ACC112 (cell line): Measurements from ENCODE around the gene DSTN.

Experiments used
- H2AFZ ChIP-seq: fragments of 200-600 bp; sonication (generic); one replicate; pipeline ENCODE4 v1.6.0; 2017; ENCODE audit warnings: antibody characterized with exemption, low read length; ENCODE audit not compliant: unreplicated experiment
- H3K27ac ChIP-seq: fragments of 200-600 bp; sonication (generic); 2 replicates; pipeline ENCODE4 v1.5.1; 2014; ENCODE audit warnings: low read depth, mild to moderate bottlenecking, antibody characterized with exemption, low read length, moderate library complexity
- H3K27me3 ChIP-seq: fragments of 200-600 bp; sonication (generic); 2 replicates; pipeline ENCODE4 v1.6.1; 2014; ENCODE audit warnings: mild to moderate bottlenecking, antibody characterized with exemption, low read length, moderate library complexity, mixed read lengths; ENCODE audit not compliant: insufficient read depth
- H3K36me3 ChIP-seq: fragments of 200-600 bp; sonication (generic); 2 replicates; pipeline ENCODE4 v1.6.1; 2016; ENCODE audit warnings: mild to moderate bottlenecking, antibody characterized with exemption, low read length, moderate library complexity, mixed read lengths; ENCODE audit not compliant: insufficient read depth
- H3K4me1 ChIP-seq: fragments of 200-600 bp; sonication (generic); one replicate; pipeline ENCODE4 v1.6.1; 2016; ENCODE audit warnings: low read length, mixed read lengths; ENCODE audit not compliant: insufficient read depth, unreplicated experiment, control insufficient read depth
- H3K4me3 ChIP-seq: fragments of 200-600 bp; sonication (generic); 2 replicates; pipeline ENCODE4 v1.5.1; 2014; ENCODE audit warnings: mild to moderate bottlenecking, low read depth, low read length
- H3K79me2 ChIP-seq: fragments of 200-600 bp; sonication (generic); one replicate; pipeline ENCODE4 v1.6.0; 2016; ENCODE audit warnings: low read length; ENCODE audit not compliant: control insufficient read depth, unreplicated experiment, insufficient read depth

Gene DSTN

GRCh38 chr20:17545127-17545526, 24.7 kb upstream of the DSTN start:
- no peaks in the 10 kb centered on the region for H3K27me3 ChIP-seq
- peaks cover 25% of the 10 kb centered on the region for H3K4me1 ChIP-seq
- H3K36me3 ChIP-seq, result no peaks in the 10 kb centered on the region
- H2AFZ ChIP-seq, result no peak overlapping the region
- H3K79me2 ChIP-seq, result no peaks in the 10 kb centered on the region
- H3K4me3 ChIP-seq, result no peak overlapping the region
- H3K27ac ChIP-seq, result no peak overlapping the region

DNA sequence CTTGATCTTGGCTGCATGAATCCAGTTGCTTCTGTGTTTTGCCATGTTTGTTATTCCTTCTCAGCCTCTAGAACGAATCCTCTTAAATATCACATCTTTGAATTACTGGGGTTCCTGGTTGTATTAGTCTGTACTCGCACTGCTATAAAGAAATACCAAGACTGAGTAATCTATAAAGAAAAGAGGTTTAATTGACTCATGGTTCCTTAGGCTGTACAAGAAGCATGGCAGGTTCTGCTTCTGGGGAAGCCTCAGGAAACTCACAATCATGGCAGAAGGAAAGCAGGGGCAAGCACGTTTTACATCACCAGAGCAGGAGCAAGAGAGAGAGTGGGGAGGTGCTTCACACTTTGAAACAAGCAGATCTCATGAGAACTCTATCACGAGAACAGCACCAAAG, 20.7 kb upstream of the DSTN start:
- no peaks in the 10 kb centered on the region for H3K79me2 ChIP-seq

GRCh38 chr20:17555106-17555505, 14.8 kb upstream of the DSTN start:
- H3K27me3 ChIP-seq, result no peaks in the 10 kb centered on the region
- peaks cover 28% of the 10 kb centered on the region for H3K4me1 ChIP-seq
- H2AFZ ChIP-seq, result no peak overlapping the region
- H3K36me3 ChIP-seq, result no peaks in the 10 kb centered on the region
- H3K27ac ChIP-seq, result no peak overlapping the region
- H3K4me3 ChIP-seq, result no peak overlapping the region
- H3K79me2 ChIP-seq, result no peaks in the 10 kb centered on the region

More for the DNA sequence above, 20.7 kb upstream of the DSTN start:
- no peaks in the 10 kb centered on the region for H3K27me3 ChIP-seq
- H3K4me3 ChIP-seq, result no peak overlapping the region
- H3K4me1 ChIP-seq, result peaks cover 5% of the 10 kb centered on the region
- no peak overlapping the region for H3K27ac ChIP-seq
- no peak overlapping the region for H2AFZ ChIP-seq
- no peaks in the 10 kb centered on the region for H3K36me3 ChIP-seq

DNA sequence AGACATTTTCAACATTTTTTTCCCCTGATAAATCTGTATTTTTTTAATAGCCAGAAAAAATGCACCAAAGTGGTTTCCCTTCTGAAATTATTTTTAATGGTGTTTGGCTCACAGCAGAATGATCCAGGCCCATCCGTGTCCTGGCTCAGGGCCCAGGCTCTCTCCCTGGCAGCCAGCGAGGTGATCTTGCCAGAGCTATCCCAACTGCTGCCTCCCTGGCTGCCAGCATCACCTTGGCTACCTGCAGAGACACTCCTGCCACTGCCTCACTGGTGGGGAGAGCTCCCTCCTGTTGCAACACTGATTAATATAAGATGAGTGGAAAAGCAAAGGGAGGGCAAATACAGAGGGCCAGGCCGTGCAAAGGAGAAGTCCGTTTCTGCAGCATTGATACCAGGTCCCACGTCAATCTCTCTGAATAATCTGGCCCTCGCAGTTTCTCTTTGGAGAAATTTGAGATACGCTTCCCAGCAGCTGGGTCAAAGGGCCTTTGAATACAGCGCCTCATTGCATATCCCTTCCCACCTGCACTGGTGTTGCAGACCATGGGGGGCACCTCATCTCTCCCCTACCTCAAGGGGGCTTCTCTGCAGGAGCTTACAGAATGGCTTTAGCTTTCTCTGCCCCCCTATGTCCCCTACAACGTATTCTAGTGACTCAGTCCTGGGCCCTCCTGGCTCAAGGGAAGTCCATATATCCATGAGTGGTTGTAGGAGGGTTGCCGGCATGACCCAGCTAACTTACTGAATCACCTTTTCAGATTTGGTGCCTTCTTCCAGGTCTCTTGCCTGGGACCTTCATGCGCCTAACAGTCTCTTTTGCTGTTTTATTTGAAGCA, 12.8 kb upstream of the DSTN start:
- no peaks in the 10 kb centered on the region for H3K27me3 ChIP-seq
- H3K27ac ChIP-seq, result peak overlapping the region; percentile 99
- H2AFZ ChIP-seq, result peak overlapping the region; percentile 3
- H3K4me3 ChIP-seq, result peak overlapping the region; percentile 74; the same call in 1 of the 2 replicates
- no peaks in the 10 kb centered on the region for H3K36me3 ChIP-seq
- H3K4me1 ChIP-seq, result peaks cover 34% of the 10 kb centered on the region
- H3K79me2 ChIP-seq, result no peaks in the 10 kb centered on the region

DNA sequence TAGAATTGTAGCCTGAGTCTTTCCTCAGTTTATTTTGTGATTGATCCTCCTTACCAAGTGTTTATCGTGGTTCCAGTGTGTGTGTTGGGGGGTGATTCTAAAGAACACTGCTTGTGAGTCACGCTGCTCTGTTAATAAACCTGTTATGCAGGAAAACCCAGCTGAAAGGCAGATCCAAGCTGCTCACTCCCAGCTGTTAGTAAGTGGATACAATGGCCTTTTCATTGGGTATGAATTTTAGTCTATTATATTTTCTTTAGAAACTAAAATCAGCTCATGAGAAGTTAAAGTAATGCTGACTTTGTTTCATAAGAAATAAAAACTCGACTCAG, 12.2 kb upstream of the DSTN start:
- Histone ChIP-seq H3K4me1 (peaks cover 36% of the 10 kb centered on the region), H3K27ac (peak overlapping the region; percentile 99), H2AFZ (peak overlapping the region; percentile 3), H3K79me2 (no peaks in the 10 kb centered on the region), H3K36me3 (no peaks in the 10 kb centered on the region), H3K4me3 (peak overlapping the region; percentile 74), H3K27me3 (no peaks in the 10 kb centered on the region)

DNA sequence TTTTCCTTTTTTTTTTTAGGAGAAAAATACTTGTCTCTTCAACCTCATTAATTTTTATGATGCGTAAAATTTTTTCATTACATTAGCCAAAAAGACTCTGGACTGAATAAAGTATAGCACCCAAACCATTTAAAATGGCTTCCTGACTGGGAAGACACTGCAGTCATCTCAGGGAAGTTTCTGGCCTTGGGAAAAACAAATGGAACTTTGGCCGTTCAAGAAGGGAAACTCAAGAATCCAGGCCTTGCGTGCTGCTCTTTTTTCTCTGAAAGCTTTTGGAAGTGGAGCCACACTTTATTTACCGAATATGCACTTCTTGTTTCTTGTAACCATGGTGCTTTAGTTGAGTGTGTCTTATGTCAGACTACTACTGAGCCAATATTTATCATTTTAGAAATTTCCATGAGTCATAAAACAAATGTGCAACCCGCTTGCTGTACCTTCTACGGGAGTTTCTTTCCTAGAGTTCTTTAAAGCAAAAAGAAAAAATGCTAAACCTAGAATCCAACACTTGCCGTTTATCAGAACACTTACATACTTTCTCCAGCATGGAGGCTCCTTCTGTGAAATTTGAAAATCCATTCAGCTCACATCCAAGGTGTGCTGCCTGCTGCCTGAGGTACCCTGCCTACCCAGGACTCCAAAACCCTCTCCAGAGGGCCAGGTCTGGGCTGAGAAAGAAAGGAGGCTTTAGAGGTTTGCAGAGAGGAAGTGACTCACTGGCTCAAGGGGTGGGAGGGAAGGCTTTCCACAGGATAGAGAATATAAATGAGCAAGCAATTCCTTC, 11.5 kb upstream of the DSTN start:
- H3K4me1 ChIP-seq, result peaks cover 41% of the 10 kb centered on the region

GRCh38 chr20:17558941-17559304, 11.0 kb upstream of the DSTN start:
- Histone ChIP-seq H3K4me3 (peak overlapping the region; percentile 74), H3K4me1 (peaks cover 41% of the 10 kb centered on the region), H2AFZ (no peak overlapping the region), H3K27ac (peak overlapping the region; percentile 99), H3K79me2 (no peaks in the 10 kb centered on the region), H3K36me3 (no peaks in the 10 kb centered on the region), H3K27me3 (no peaks in the 10 kb centered on the region)

More for the DNA sequence above, 11.5 kb upstream of the DSTN start:
- H3K27me3 ChIP-seq, result no peaks in the 10 kb centered on the region
- H3K4me3 ChIP-seq, result peak overlapping the region; percentile 74
- no peak overlapping the region for H2AFZ ChIP-seq
- peak overlapping the region; percentile 99 for H3K27ac ChIP-seq
- no peaks in the 10 kb centered on the region for H3K79me2 ChIP-seq
- H3K36me3 ChIP-seq, result no peaks in the 10 kb centered on the region

GRCh38 chr20:17559338-17559737, 10.5 kb upstream of the DSTN start:
- no peak overlapping the region for H2AFZ ChIP-seq
- H3K36me3 ChIP-seq, result no peaks in the 10 kb centered on the region
- no peaks in the 10 kb centered on the region for H3K79me2 ChIP-seq
- H3K27me3 ChIP-seq, result no peaks in the 10 kb centered on the region
- peaks cover 41% of the 10 kb centered on the region for H3K4me1 ChIP-seq
- H3K27ac ChIP-seq, result peak overlapping the region; percentile 99
- H3K4me3 ChIP-seq, result peak overlapping the region; percentile 74; the same call in 1 of the 2 replicates

DNA sequence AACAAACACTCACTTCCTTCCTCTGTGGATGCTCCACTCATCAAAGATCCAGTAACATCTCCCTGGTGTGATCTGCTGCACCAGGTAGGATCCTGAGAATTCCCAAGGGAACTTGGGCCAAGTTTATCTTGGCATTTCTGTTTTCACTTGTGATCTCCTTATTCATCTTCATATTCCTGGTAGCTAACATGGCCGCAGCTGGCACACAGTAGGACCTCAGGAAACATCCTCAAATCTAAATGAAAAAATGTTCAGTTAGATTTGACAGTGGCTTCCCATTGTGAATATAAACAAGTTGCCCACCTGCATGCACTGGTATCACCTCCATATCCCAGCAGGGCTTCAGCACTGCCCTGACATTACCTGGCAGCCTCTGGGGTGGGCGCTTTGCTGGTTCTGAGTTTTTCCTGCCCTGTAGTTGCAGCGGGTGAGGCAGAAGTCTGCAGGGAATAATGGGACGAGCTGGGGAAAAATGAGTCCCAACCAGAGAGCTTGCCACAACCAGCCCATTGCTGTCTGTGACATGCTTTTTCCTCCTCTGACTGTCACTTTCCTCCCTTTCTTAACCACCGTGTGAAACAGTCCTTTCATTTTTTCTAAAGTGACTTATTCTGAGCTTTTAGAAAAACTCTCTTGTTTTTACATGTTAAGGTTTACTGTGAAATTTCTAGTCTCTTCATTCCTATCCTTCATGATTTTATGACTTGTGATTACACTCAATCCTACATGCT, 9.4 kb upstream of the DSTN start:
- no peak overlapping the region for H3K4me3 ChIP-seq
- no peaks in the 10 kb centered on the region for H3K27me3 ChIP-seq
- H3K4me1 ChIP-seq, result peaks cover 48% of the 10 kb centered on the region
- no peak overlapping the region for H2AFZ ChIP-seq
- H3K27ac ChIP-seq, result peak overlapping the region; percentile 99; the same call in 1 of the 2 replicates
- H3K36me3 ChIP-seq, result no peaks in the 10 kb centered on the region
- no peaks in the 10 kb centered on the region for H3K79me2 ChIP-seq

GRCh38 chr20:17562804-17563305, 7.0 kb upstream of the DSTN start:
- Histone ChIP-seq H3K27me3 (no peaks in the 10 kb centered on the region), H3K36me3 (no peaks in the 10 kb centered on the region), H3K79me2 (no peaks in the 10 kb centered on the region), H3K4me3 (no peak overlapping the region), H3K27ac (peak overlapping the region; percentile 85), H3K4me1 (peaks cover 37% of the 10 kb centered on the region), H2AFZ (peak overlapping the region; percentile 16)
